HG03066 (cell line): Measurements from ENCODE around the gene MRGPRE.

ENCODE experiments used
- ATAC-seq: cut with Tn5 transposase; IDR thresholded peaks from one replicate; pipeline ENCODE4 v1.9.1; 2021; ENCODE audit warnings: low read depth; ENCODE audit not compliant: unreplicated experiment

Gene MRGPRE

DNA sequence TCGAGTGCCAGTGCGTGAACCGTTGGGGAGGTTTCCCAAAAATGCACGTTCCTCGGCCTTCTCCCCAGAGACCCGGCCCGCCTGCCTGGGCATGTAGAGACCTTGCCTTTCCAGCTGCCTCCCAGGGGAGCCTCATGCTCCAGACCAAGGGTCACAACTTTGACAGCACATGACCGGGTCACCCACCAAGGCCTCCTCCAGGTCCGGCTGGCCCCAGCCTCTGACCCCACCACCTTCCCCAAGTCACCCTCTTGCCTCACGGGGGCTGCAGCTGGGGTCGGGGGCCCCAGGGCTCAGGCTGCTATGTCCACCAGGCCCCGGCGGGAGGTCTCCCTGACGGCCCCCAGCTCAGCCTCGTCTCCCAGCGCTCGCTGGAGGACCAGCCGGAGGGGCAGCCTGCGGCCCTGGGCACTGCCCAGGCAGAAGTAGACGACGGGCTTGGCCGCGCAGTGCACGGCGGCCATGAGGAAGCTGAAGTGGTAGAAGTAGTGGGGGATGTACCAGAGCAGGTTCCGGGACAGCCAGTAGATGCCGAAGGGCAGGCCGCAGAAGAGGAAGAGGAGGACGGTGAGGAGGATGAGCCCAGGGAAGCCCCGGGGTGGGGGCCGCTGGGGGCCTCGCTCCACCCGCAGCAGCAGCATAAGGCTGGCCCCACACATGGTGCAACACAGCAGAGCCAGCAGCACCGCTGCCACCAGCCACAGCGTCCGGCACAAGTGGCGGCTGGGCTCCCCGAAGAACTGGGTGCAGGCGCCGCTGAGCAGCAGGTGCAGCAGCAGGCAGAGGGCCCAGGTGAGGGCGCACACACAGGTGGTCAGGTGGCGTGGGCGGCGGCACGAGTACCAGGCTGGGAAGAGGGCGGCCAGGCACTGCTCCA, 4.4 kb downstream of the MRGPRE start:
- ATAC-seq, result no peak

DNA sequence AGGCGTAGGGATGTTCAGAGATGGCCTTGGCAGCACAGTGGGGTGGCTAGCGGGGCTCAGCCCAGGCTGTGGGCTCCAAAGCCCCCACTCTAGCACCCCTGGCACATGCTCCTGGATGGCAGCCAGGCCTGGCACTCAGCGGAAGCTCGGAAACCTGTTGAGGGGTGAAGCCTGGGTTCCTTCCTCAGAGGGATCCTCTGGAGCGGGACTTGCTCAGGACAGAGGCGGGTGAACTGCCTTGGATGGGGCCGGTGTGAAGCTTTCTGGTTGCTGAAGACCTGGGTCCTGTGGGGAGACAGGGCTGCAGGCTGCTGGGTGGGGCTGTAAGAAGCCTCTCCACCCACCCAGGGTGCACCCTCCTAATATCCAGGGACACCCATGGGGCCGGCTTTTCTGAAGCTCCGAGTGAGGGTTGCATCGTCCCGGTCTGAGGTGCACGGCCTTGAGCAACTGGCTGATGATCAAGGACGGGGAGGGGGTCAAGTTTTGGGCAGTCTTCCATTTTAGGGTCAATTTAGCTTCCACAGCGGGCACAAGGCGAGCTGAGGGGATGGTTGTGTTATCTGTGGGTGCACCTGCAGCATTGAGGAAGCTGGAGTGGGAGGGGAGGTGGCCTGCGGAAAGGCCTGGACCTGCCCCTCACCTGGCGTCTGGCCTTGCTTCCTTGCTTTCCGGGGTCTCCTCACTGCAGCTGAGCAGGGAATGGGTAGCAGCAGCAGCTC, 5.2 kb downstream of the MRGPRE start:
- ATAC-seq, result no peak

DNA sequence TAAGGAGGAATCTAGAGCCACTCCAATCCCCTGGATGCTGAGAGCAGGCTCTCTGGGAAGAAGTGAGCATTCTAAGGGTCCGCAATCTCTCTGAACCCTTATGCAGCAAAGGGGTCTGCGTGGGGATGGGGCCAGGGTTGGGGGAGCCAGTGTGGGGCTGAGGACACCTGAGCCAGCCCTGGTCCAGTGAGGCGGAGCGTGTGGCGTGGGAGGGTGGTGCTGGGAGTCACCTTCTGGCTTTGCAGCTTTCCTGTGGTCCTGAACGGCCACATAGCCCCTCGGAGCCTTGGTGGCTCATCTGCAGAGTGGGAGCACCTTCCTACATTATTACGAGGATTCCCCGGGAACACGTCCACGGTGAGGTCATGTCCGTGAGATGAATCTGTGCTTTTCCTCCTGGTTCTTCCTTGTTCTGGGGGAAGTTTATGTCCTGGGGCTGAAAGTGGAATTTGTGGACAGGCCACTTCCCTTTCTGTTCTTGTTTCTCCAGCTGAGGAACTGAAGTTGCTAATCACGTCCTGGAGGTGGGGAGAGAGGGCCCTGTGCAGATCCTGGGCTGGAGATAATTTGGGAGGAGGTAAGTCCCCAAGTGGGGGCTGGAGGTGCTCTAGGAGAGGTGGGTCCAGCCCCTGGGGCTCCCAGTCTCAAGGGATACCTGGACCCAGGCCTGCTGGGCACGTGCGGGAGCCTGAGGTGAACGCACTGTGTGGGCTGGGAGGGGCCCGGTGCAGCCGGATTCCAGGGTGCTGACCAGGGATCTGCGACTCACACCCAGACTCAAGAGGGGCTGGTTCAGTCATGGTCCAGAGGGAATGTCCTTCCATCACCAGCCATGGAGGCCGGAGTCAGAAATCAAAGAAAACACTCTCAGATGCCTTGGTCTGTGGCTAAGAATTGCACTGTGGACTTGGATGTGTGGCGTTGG, 6.1 kb downstream of the MRGPRE start:
- no peak for ATAC-seq

DNA sequence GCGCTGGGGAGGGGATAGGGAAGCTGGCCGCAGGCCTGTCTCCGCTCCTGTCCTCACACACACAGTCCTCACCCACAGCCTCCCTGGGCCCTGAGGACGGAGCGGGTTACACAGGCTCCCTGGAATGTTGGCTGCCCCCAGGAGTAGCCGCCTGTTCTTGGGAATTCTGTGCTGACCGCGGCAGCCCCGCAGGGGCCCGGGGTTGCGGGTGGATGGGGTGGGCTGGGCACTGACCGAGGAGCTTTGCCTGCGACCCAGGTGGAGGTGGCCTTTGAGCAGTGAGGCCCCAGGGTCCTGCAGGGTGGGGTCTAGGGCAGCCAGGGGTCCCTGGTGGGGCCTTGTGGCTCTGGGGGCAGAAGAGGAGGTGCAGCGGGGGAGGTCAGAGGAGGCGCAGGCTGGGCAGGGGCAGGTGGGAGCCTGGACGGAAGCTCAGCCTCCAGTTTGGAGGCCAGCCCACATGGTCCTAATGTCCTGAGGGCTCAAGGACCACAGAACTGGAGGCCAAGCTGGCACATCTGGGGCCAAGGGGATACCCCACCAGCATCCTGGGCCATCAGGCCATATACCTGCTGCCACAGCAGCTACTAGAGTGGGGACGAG, 7.0 kb downstream of the MRGPRE start:
- ATAC-seq, result no peak

DNA sequence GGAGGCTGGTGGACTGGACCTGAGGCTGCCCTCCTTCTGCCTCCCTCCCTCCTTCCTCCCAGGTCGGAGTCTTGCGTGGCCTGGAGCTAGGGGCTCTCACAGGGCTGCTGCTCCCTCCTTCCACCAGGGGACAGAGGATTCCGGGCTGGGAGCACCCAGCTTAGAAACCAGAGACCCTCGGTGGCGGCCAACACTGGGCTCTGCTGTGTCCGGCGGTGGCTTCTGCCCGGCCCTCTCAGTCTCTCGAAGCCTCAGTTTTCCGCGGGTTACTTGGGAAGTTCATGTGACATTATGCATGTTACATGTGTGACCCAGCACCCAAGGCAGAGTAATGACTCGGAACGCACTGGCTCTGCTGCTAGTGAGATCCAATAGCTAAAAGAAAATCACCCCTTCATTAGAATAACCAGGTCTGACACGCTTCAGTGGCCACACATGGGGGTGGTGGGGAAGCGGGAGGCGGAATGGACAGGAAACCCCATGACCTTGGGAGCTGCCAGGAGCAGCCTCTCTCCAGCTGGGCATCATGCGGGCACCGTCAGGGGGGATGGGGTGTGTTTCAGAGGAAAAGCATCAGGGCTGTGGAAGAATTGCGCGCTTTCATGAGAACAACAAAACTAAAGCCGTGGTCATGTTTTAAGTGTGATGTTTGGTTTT, 7.7 kb downstream of the MRGPRE start:
- no peak for ATAC-seq

DNA sequence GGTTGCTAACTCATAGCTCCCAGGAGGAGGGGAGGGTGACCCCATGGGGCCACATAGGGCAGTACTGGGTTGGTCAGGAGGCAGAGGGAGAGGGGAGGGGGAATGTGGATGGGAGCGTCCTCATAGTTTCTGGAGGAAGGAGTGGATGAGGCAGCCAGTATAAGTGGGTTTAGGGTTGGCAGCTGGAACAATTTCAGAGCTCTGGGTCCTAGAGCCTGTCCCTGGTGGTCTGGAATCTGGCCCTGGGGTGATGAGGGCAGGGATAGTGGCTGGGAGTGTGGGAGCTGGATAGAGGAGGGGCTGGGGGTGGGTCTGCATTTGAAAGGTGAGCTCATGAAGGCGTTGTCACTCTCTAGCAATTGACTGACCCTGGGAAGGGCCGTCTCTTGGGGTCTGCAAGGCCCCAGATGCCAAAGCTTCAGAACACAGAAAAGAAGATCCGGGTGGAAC, 8.3 kb downstream of the MRGPRE start:
- ATAC-seq, result no peak

DNA sequence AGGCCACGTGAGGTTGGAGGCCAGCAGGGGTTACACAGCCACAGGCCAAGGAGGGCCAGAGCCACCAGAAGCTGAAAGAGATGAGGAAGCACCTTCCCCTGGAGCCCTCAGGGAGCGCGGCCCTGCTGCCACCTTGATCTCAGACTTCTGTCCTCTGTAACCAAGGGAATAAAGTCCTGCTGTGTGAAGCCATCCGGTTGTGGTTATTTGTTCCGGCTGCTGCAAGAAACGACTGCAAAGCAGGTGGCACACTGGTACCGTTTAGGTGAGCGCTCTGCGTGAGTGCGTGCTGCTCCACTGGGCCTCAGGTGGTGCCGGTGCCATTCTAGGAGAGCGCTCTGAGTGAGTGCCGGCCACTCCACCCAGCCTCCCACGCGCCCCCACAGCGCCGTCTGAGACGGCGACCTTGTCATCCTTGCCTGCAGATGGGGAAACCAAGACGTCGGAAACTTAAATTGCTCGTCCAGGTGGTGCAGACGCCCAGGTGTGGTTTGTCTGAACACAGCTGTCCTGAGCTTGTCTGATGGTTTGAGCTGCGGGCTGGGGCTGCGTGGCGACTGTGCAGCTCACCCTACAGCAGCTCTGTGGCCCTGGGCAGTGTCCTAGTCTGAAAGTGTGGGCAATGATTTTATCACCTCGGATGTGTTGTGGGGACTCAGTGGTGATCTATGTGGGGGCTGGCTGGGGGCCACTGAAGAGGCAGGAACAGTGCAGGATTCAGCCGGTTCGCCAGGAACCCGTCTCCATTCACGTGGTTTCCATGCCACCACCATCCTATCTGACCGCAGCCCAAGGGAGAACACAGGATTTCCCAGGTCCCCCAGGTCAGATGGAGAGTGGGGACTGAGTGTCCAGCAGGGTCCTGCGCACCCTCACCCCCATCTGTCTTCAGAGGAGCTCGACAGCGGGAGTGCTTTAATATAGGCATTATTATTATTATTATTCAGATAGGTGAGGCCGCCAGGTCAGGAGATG, 9.0 kb downstream of the MRGPRE start:
- ATAC-seq, result no peak

DNA sequence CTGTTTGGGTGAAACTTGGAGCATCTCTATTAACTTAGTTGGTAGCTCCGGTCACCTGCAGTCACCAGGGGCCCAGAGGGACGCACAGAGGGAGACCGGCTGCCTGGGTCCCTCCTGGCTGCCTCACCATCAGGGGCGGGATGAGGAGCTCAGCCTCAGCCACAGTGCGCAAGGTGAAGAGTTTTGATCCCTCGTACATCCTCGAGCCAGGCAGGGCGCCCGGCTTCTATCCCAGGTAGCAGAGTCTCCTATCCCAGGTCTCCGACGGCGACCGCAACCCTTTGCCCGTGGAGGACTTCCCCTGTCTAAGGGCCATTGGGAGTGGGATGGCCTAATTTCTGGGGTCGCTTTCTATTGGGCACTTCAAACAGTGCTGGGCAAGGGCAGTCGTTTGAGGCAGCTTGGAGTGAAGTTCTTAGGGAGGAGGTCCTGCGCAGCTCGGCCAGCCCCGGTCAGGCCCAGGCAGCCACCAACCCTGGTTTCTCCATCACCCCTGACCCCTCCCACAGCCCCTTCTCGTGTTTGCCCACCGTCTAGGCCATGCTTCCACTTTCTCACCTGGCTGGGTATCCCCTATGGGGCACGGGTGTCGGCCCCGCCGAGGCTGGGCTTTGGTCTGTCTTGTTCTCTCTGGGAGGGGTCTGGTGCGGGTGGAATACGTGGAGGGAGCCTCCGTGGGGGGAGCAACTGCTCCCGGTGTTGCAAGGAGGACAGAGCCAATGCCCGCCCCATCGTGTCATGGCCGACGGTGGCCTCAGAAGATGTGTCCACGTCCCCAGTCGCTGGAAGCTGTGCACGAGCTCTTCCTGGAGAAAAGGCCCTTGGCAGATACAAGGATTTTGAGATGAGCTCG, 10.0 kb downstream of the MRGPRE start:
- ATAC-seq, result no peak

DNA sequence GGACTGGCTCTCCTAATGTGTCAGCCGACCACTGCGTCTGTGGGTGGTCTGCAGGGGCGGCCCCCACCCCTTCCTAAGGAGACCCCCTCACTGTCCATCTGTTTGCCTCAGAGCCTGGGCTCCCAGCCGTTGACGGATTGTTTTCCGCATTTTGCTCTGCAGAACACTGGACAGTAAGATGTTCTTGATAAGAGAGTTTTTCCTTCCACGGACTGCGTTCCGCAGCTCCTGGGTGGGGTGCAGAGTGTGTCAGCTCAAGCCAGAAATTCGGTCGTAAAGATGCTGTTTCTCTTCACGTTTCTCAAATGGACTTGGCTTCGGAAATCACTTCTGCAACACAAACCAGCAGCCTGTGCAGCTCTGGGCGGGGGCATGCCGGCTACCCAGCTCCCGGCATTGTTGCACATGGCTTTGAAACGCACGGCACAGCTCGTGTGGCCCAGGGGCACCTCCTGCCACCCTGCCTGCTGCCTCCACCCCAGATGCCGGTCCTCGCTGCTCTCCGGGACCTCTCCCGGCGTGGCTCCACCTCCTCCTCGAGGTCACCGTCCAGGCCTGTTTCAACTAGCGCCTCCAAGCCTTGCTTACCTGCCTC, 10.7 kb downstream of the MRGPRE start:
- no peak for ATAC-seq

DNA sequence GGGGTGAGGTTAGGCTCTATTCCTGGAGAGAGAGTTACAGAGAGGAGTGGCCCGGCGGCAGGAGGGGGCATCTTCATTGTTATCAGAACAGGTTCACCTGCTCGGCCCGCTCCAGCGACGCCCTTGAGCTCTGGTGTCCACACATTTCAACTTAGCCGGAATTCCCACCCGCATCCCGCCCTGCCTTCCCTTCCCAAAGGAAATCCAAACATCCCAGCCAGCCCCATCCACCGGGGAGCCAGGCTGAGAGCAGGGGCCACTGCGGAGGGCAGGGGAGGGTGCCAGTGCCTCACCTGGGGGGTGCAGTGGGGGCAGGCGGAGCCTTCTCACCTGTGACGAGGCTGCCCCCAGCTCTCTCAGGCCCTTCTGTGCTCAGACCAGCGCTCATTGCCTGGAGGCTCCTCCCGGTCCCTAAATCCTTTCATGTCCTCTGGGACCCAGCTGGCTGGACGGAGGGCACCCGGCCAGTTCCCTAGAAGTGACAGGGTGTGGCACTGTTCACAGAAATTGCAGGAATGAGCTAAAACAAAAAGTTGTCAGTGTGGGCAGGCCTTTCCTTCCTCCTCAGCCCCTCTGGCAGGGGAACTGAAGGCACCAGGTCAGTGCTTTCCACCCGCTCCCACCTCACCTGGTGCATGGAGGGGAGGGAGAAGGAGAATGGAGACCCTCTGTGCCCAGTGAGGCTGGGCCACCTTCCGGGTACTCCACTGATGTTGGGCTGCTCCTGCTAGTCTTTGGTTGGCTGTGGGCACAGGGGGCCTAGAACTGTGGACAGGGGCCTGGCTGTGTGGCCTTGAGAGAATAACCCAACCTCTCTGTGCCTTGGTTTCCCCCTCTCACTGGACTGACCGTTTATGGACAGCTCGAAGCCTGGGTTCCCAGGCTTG, 11.5 kb downstream of the MRGPRE start:
- no peak for ATAC-seq

DNA sequence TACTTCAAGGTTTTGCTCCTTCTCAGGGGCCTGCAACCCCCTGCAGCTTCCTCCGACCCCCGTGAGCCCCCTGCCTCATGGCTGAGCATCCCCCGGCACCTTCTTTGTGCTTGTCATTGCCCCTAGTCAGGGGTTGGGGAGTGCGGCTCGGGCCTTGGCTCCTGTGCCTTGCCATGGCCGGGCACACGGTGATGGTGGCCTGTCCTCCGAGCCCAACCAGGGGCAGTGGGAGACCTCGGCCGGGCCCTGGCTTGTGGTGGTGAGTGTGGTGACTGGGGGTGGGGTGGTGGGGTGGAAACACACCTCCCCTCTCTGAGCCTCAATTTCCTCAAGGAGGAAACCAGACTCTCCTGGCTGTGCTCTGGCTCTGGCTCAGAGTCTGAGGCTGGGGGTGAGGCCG, 12.1 kb downstream of the MRGPRE start:
- ATAC-seq, result no peak

DNA sequence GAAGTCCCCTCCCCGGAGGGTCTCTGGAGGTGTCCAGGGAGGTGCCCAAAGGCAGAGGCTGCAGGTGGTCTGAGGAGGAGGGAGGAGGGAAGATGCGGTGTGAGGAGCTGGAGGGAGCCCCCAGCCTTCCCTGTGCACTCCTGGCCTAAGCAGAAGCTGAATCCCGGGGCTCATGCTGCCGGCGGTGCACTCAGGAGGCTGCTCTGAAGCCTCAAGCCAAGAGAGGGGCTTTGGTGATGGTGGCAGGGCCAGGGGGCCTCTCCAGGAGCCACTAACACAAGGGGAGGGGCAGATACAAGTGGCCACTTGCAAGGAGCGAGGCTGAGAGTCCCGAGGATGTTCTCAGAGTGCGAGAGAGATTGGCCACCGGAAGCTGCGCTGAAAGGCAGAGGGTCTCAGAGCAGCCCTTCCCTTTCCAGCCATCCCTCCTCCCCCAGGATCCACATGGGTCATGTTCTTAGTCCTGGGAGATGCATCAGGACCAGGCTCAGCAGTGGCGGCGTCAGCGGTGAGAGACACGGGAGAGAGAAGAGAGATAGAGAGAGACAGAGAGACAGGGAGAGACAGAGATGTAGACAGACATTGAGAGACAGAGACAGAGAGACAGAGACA, 12.8 kb downstream of the MRGPRE start:
- no peak for ATAC-seq

DNA sequence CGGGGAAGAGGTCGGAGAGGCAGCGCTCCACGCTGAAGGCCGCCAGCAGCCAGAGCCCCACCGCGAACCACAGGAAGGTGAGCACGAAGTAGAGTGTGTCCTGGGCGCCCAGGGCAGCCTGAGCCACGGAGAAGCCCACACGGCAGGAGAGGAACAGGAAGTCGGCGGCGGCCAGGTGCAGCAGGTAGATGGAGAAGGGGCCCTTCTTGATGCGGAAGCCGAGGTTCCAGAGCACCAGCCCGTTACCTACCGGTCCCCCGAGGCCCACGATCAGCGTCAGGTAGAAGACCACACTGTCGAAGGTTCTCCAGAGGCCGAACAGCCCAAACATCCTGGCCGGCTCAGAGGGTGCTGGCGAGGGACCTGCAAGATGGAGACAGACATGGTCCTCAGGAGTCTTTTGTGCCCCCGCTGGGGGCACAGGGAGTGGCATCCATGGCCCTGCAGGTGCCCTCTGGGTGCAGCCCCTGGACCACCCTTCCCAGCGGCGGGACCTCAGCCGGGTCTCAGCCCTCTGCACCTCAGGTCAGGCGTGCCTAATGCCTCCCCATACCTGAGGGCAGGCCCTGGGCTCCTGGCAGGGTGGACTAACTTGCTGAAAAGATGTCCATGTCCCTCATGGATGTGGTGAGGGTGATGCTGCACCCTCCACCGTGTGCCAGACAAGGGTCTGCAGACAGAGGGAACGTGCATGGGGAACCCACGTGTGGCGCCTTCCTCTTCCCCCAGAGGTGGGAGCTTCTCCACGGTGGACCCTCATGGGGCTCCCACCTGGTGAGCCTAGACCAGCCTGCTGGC, 13.5 kb downstream of the MRGPRE start, which contains the start of gene MRGPRG:
Gene MRGPRG, minus strand, starts transcription at position 331 of the 798 bp plus-strand sequence. Its CDS starts 0 bp downstream, at position 331.
- no peak for ATAC-seq

DNA sequence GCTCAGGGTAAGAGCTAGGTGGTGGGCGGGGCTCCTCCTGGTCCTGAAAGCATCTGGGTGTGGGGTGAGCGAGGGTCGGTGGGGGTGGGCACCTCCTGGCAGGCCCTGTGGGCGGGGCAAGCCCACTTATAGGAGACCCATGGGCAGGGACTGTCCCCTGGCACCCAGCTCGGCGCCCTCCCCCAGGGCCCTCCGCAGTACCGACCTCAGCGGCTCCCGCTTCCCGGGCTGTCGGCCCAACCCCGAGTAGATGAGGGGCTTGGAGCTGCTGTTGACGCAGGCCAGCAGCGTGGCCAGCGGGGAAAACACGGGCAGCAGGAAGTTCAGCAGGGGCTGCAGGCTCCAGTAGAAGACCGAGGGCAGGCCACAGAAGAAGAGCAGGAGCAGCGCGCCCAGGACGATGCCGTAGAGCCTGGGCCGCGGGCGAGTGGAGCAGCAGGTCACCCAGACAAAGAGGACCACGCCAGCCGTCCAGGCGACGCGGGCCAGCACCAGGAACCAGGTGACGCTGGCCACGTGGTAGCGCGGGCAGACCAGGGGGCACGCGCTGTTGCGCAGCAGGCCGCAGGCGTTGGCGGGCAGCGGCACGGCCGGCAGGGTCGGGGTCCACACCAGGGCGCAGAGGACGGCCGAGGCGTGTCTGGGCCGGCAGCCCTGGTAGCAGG, 14.3 kb downstream of the MRGPRE start:
- no peak for ATAC-seq
